ENCODE data around the gene NTRK3. TPM values are rescaled to one million over a fixed set of nuclear protein-coding genes. Genes with fewer than 3 reads are reported as not detected.

The NTRK3 gene
- total and polyA plus RNA-seq, 12 donors = 1.6 to 8.5 (median 3.3) TPM

- Histone ChIP-seq H3K27ac (no peak overlapping the region), H3K36me3 (replicated peaks in 1 of 2) (no peaks in the 10 kb centered on the region), H3K9me3 (replicated peaks in 1 of 3) (no peaks in the 10 kb centered on the region), H3K27me3 (no peaks in the 10 kb centered on the region), H3K4me1 (replicated peaks in 1 of 2) (no peaks in the 10 kb centered on the region), H3K4me3 (no peak overlapping the region)
- TF ChIP-seq CTCF (IDR thresholded peaks at IDR 0.05) (no peak), POLR2A (IDR thresholded peaks at IDR 0.05) (no peak)
- WGBS, 4 donors = 65 to 78% (median 73%) methylated on average over 4 of the region's 4 CpGs
- intact Hi-C loops (cut with DNase I) = no loop called here
- DNase-seq = no peak
Observed at GRCh38 chr15:88300861-88301260, 44.3 kb upstream of the NTRK3 start.

GRCh38 chr15:88300089-88300488, 43.5 kb upstream of the NTRK3 start:
- H3K9me3 ChIP-seq (replicated peaks in 1 of 3) = no peaks in the 10 kb centered on the region
- no peaks in the 10 kb centered on the region for H3K27me3 ChIP-seq
- no peaks in the 10 kb centered on the region for H3K36me3 ChIP-seq (replicated peaks in 1 of 2)
- H3K4me1 ChIP-seq (replicated peaks in 1 of 2) = no peaks in the 10 kb centered on the region
- intact Hi-C loops (cut with DNase I) = no loop called here
- DNase-seq = no peak
- WGBS, 4 donors = 23 to 43% (median 40%) methylated on average over 6 to 8 of the region's 8 CpGs
- H3K4me3 ChIP-seq = no peak overlapping the region
- H3K27ac ChIP-seq = no peak overlapping the region
- TF ChIP-seq CTCF (IDR thresholded peaks at IDR 0.05) = no peak

GRCh38 chr15:88299497-88299896, 43.0 kb upstream of the NTRK3 start:
- TF ChIP-seq CTCF (IDR thresholded peaks at IDR 0.05) (no peak), POLR2A (IDR thresholded peaks at IDR 0.05) (no peak)
- intact Hi-C loops (cut with DNase I) = no loop called here
- Histone ChIP-seq H3K4me1 (replicated peaks in 1 of 2) (no peaks in the 10 kb centered on the region), H3K27me3 (no peaks in the 10 kb centered on the region), H3K36me3 (replicated peaks in 1 of 2) (no peaks in the 10 kb centered on the region), H3K9me3 (replicated peaks in 1 of 3) (no peaks in the 10 kb centered on the region), H3K4me3 (no peak overlapping the region), H3K27ac (no peak overlapping the region)
- no peak for DNase-seq
- WGBS, 4 donors = 36 to 48% (median 38%) methylated on average over 4 of the region's 4 CpGs

- TF ChIP-seq CTCF (IDR thresholded peaks at IDR 0.05) = no peak
- TF ChIP-seq POLR2A (IDR thresholded peaks at IDR 0.05) = no peak
- Histone ChIP-seq H3K4me3 (no peak overlapping the region), H3K27ac (no peak overlapping the region), H3K36me3 (replicated peaks in 1 of 2) (no peaks in the 10 kb centered on the region), H3K4me1 (replicated peaks in 1 of 2) (no peaks in the 10 kb centered on the region), H3K9me3 (replicated peaks in 1 of 3) (no peaks in the 10 kb centered on the region), H3K27me3 (peaks cover 6% of the 10 kb centered on the region)
- intact Hi-C loops (cut with DNase I) = no loop called here
- no peak for DNase-seq
- 42 to 79% (median 59%) methylated on average over 4 of the region's 4 CpGs for WGBS, 4 donors
Observed at GRCh38 chr15:88288661-88289060, 32.1 kb upstream of the NTRK3 start.
